DOHH2 (cell line): ENCODE data around the gene UMODL1.

Experiments
- EZH2phosphoT487 ChIP-seq: fragments of 200-600 bp; sonication (generic); IDR thresholded peaks from 2 replicates; pipeline ENCODE4 v1.6.1; 2017; ENCODE audit warnings: borderline replicate concordance, mild to moderate bottlenecking, antibody characterized with exemption, low read length, moderate library complexity, mixed read lengths
- TF ChIP-seq, protein P1 (sequence below): fragments of 200-600 bp; sonication (generic); IDR thresholded peaks from one replicate; pipeline ENCODE4 v1.5.1; 2014; ENCODE audit warnings: antibody characterized with exemption, mild to moderate bottlenecking, low read depth, low read length; ENCODE audit not compliant: poor library complexity, severe bottlenecking

DNA sequence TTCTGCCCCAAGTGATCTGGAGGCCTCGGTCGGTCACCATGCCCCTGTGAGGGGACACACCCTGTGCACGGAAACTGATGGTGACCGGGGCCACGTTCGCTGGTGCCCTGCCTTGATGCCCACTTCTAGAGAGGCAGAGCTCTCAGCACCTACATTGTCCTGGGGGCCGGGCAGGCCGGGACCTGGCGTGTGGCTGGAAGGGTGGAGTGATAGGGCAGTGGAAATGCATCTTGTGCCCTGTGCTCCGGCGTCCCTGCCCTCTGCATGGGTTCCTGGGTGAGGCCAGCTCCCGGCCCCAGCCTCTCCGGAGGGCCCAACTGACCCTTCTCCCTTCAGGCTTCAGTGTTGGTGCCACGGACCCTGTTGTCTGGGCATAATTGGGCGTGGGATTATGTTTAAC, 11.0 kb upstream of the UMODL1 start:
- TF ChIP-seq, protein P1, sequence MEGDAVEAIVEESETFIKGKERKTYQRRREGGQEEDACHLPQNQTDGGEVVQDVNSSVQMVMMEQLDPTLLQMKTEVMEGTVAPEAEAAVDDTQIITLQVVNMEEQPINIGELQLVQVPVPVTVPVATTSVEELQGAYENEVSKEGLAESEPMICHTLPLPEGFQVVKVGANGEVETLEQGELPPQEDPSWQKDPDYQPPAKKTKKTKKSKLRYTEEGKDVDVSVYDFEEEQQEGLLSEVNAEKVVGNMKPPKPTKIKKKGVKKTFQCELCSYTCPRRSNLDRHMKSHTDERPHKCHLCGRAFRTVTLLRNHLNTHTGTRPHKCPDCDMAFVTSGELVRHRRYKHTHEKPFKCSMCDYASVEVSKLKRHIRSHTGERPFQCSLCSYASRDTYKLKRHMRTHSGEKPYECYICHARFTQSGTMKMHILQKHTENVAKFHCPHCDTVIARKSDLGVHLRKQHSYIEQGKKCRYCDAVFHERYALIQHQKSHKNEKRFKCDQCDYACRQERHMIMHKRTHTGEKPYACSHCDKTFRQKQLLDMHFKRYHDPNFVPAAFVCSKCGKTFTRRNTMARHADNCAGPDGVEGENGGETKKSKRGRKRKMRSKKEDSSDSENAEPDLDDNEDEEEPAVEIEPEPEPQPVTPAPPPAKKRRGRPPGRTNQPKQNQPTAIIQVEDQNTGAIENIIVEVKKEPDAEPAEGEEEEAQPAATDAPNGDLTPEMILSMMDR = no peak
- TF ChIP-seq EZH2phosphoT487 = no peak
